ENCODE measurements around the gene STARD3. TPM values are rescaled to one million over a fixed set of nuclear protein-coding genes. Genes with fewer than 3 reads are reported as not detected.

Gene STARD3
- total and polyA plus RNA-seq, 2 of the 13 experiments (the other 11 are each of a cell fraction or from before 2014, with no cell fraction given) = 34.6 to 100 TPM

GRCh38 chr17:39674702-39675389, 37.9 kb downstream of the STARD3 start (continued):
- TF ChIP-seq RERE (CRISPR knock-in tag; IDR thresholded peaks at IDR 0.05; ENCODE audit: low read depth) (no peak), ZNF30 (CRISPR knock-in tag; IDR thresholded peaks at IDR 0.05) (no peak), ZNF12 (CRISPR knock-in tag; IDR thresholded peaks at IDR 0.05) (0 out of 2 replicates have a peak, but pooled peaks have one; percentile 18), THAP11 (CRISPR knock-in tag; IDR thresholded peaks at IDR 0.05) (peak; percentile 66; the same call in 1 of the 2 replicates), KMT2A (CRISPR knock-in tag; IDR thresholded peaks at IDR 0.05) (no peak), THRA (CRISPR knock-in tag; IDR thresholded peaks at IDR 0.05; ENCODE audit: borderline replicate concordance) (peak; percentile 56), ZFP90 (CRISPR knock-in tag; IDR thresholded peaks at IDR 0.05; ENCODE audit: borderline replicate concordance) (no peak; the same call in 1 of the 2 replicates), JDP2 (CRISPR knock-in tag; IDR thresholded peaks at IDR 0.05; ENCODE audit: borderline replicate concordance) (no peak), ZNF407 (CRISPR knock-in tag; IDR thresholded peaks at IDR 0.05; ENCODE audit: not compliant biosample characterization) (no peak), EED (CRISPR knock-in tag; IDR thresholded peaks at IDR 0.05) (no peak), U2AF1 (optimal IDR thresholded peaks at IDR 0.05; ENCODE audit: low read depth, low read length) (no peak), ZNF17 (CRISPR knock-in tag; IDR thresholded peaks at IDR 0.05) (no peak), RXRB (CRISPR knock-in tag; IDR thresholded peaks at IDR 0.05; ENCODE audit: borderline replicate concordance) (peak; percentile 69; the same call in 1 of the 2 replicates), ZNF282 (IDR thresholded peaks at IDR 0.05; ENCODE audit: partially characterized antibody) (no peak), ZC3H4 (CRISPR knock-in tag; IDR thresholded peaks at IDR 0.05; ENCODE audit: borderline replicate concordance) (no peak)

Measured in HepG2 (cell line).